GM23338 (cell line): ENCODE data around the gene BCL2.

Experiments used
- CTCF ChIP-seq, 2 experiments: fragments of 200-600 bp in 1 of 2; sonication (generic) in 1 of 2; conservative IDR thresholded peaks; 2 replicates each; pipeline versions ENCODE4 v1.5.1 to v1.6.1; 2016 to 2017; ENCODE audit warnings: antibody characterized with exemption in 2 of 2, low read depth in 2 of 2, mild to moderate bottlenecking in 2 of 2, moderate library complexity in 1 of 2
- ETS1 ChIP-seq: IDR thresholded peaks from 2 replicates; pipeline ENCODE4 v1.6.1; 2016; ENCODE audit warnings: antibody characterized with exemption
- EZH2phosphoT487 ChIP-seq: fragments of 200-600 bp; sonication (generic); IDR thresholded peaks from one replicate; pipeline ENCODE4 v1.8.1; 2018; ENCODE audit warnings: antibody characterized with exemption; ENCODE audit not compliant: unreplicated experiment
- POLR2AphosphoS5 ChIP-seq: IDR thresholded peaks from 2 replicates; pipeline ENCODE4 v1.6.1; 2016; ENCODE audit warnings: antibody characterized with exemption, low read depth
- ZNF331 ChIP-seq: fragments of 250-450 bp; sonication (Bioruptor Pico); IDR thresholded peaks from 2 replicates; pipeline ENCODE4 v1.5.0; 2020; ENCODE audit warnings: low read depth, mild to moderate bottlenecking, moderate library complexity

DNA sequence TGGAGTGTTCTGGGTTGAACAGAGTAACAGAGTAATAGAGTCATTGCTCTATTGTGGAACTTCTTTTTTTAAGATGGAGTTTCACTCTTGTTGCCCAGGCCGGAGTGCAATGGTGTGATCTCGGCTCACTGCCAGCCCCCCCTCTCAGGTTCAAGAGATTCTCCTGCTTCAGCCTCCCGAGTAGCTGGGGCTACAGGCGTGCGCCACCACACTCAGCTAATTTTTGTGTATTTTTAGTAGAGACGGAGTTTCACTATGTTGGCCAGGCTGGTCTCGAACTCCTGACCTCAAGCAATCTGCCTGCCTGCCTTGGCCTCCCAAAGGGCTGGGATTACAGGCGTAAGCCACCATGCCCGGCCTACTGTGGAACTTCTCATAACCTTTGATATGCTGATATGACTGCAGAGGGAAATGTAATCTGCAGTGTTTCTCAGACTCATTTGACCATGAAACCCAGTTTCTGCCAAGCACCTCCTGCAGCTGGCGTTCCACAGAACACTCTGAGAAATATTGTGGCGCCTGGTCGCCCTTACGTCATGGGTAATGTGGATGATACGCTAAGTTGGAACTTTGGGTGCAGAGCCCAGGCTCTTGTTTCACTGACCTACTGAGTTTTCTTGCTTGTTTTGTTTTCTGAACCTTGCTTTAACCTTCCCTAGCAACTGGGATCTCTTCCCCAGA is 213.8 kb downstream of the BCL2 start:
- TF ChIP-seq CTCF (conservative IDR thresholded peaks at IDR 0.05; ENCODE audit: low read depth in 2 of 2), result no peak
- TF ChIP-seq ETS1, result no peak
- no peak for TF ChIP-seq EZH2phosphoT487
- TF ChIP-seq POLR2AphosphoS5, result no peak
- no peak for TF ChIP-seq ZNF331
